ENCODE measurements around the gene HOXB3. TPM values are rescaled to one million over a fixed set of nuclear protein-coding genes. Genes with fewer than 3 reads are reported as not detected.

Gene HOXB3
- polyA plus RNA-seq, 1 donor from 2014 or later, result not detected

DNA sequence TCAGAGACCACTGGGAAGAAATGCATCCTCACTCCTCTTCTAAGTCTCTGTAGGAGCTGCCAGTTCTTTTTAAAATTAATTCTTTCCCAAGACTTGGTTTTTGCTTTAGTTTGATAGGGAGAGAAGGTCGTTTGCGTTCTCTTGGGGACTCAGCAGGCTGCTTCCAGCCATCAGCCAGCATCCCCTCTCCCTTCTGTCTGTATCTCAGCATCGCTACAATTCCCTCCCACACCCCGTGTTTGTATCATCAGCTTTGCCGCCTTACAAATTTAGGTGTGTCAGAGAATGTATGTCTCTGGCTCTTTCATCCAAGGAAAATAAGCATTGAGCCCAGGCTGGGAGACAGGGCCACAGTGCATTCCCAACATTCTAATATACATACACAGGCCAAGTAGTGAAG is 9.3 kb upstream of the HOXB3 start:
- Histone ChIP-seq H3K36me3 (ENCODE audit: insufficient read depth, low read length) (no peaks in the 10 kb centered on the region), H4K20me1 (ENCODE audit: insufficient read depth) (no peaks in the 10 kb centered on the region), H2AFZ (ENCODE audit: low read depth, low read length) (no peak overlapping the region), H3K9me3 (ENCODE audit: low read length) (peaks cover 22% of the 10 kb centered on the region), H3K4me2 (ENCODE audit: low read length) (no peak overlapping the region), H3K9ac (ENCODE audit: low read length) (no peak overlapping the region), H3K27me3 (ENCODE audit: insufficient read depth, low read depth, low read length) (peaks cover 100% of the 10 kb centered on the region), H3K27ac (ENCODE audit: low read length) (no peak overlapping the region), H3K9me2 (ENCODE audit: insufficient read depth, low read length) (no peaks in the 10 kb centered on the region), H3K4me3 (ENCODE audit: low read length) (no peak overlapping the region), H3K79me2 (replicated peaks; ENCODE audit: insufficient read depth, low read length) (no peaks in the 10 kb centered on the region), H3F3A (ENCODE audit: insufficient read depth, low read length, poor library complexity, severe bottlenecking) (no peaks in the 10 kb centered on the region)
- TF ChIP-seq EP300 (conservative IDR thresholded peaks at IDR 0.05; ENCODE audit: poor library complexity, severe bottlenecking), result no peak
- TF ChIP-seq EZH2 (IDR thresholded peaks at IDR 0.05; ENCODE audit: borderline replicate concordance, insufficient read depth, low read length, poor library complexity, severe bottlenecking), result no peak
- TF ChIP-seq, protein P1, sequence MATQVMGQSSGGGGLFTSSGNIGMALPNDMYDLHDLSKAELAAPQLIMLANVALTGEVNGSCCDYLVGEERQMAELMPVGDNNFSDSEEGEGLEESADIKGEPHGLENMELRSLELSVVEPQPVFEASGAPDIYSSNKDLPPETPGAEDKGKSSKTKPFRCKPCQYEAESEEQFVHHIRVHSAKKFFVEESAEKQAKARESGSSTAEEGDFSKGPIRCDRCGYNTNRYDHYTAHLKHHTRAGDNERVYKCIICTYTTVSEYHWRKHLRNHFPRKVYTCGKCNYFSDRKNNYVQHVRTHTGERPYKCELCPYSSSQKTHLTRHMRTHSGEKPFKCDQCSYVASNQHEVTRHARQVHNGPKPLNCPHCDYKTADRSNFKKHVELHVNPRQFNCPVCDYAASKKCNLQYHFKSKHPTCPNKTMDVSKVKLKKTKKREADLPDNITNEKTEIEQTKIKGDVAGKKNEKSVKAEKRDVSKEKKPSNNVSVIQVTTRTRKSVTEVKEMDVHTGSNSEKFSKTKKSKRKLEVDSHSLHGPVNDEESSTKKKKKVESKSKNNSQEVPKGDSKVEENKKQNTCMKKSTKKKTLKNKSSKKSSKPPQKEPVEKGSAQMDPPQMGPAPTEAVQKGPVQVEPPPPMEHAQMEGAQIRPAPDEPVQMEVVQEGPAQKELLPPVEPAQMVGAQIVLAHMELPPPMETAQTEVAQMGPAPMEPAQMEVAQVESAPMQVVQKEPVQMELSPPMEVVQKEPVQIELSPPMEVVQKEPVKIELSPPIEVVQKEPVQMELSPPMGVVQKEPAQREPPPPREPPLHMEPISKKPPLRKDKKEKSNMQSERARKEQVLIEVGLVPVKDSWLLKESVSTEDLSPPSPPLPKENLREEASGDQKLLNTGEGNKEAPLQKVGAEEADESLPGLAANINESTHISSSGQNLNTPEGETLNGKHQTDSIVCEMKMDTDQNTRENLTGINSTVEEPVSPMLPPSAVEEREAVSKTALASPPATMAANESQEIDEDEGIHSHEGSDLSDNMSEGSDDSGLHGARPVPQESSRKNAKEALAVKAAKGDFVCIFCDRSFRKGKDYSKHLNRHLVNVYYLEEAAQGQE (IDR thresholded peaks at IDR 0.05; ENCODE audit: borderline replicate concordance), result no peak
- TF ChIP-seq TAF1 (IDR thresholded peaks at IDR 0.05; ENCODE audit: low read depth), result no peak
- TF ChIP-seq, protein P2, sequence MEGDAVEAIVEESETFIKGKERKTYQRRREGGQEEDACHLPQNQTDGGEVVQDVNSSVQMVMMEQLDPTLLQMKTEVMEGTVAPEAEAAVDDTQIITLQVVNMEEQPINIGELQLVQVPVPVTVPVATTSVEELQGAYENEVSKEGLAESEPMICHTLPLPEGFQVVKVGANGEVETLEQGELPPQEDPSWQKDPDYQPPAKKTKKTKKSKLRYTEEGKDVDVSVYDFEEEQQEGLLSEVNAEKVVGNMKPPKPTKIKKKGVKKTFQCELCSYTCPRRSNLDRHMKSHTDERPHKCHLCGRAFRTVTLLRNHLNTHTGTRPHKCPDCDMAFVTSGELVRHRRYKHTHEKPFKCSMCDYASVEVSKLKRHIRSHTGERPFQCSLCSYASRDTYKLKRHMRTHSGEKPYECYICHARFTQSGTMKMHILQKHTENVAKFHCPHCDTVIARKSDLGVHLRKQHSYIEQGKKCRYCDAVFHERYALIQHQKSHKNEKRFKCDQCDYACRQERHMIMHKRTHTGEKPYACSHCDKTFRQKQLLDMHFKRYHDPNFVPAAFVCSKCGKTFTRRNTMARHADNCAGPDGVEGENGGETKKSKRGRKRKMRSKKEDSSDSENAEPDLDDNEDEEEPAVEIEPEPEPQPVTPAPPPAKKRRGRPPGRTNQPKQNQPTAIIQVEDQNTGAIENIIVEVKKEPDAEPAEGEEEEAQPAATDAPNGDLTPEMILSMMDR (IDR thresholded peaks at IDR 0.05; ENCODE audit: poor library complexity, severe bottlenecking), result no peak
- no peak for TF ChIP-seq SMC3 (conservative IDR thresholded peaks at IDR 0.05; ENCODE audit: poor library complexity)
- no peak for TF ChIP-seq MXI1 (conservative IDR thresholded peaks at IDR 0.05; ENCODE audit: poor library complexity, severe bottlenecking)
- no peak for TF ChIP-seq RAD21 (conservative IDR thresholded peaks at IDR 0.05)
- TF ChIP-seq POLR2AphosphoS5 (IDR thresholded peaks at IDR 0.05), result no peak

DNA sequence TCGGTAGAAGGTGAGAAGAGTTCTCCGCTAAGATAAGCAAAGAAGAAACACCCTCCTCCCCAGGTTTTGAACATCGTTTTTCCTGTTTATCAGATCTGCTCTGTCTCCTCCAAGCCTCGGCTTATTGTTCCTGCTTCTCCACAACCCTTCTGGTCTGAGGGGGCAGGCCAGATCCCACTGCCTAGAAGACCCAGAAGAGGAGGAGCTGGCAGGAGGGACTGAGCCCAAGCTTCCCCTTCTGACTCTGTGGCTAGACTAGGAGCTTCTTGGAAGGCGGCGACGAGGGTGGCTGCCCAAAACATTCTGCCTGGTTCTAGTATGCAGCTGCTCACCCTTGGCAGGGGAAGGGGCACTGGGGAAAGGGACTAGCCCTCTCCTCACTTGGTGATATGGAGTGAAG is 8.7 kb upstream of the HOXB3 start:
- H3K9me3 ChIP-seq (ENCODE audit: low read length), result peaks cover 18% of the 10 kb centered on the region
- no peaks in the 10 kb centered on the region for H3F3A ChIP-seq (ENCODE audit: insufficient read depth, low read length, poor library complexity, severe bottlenecking)
- no peaks in the 10 kb centered on the region for H3K79me2 ChIP-seq (replicated peaks; ENCODE audit: insufficient read depth, low read length)
- H2AFZ ChIP-seq (ENCODE audit: low read depth, low read length), result no peak overlapping the region
- H3K27me3 ChIP-seq (ENCODE audit: insufficient read depth, low read depth, low read length), result peaks cover 100% of the 10 kb centered on the region
- no peaks in the 10 kb centered on the region for H4K20me1 ChIP-seq (ENCODE audit: insufficient read depth)
- H3K9ac ChIP-seq (ENCODE audit: low read length), result no peak overlapping the region
- H3K4me3 ChIP-seq (ENCODE audit: low read length), result no peak overlapping the region
- H3K27ac ChIP-seq (ENCODE audit: low read length), result no peak overlapping the region
- no peak for TF ChIP-seq EP300 (conservative IDR thresholded peaks at IDR 0.05; ENCODE audit: poor library complexity, severe bottlenecking)
- TF ChIP-seq EZH2 (IDR thresholded peaks at IDR 0.05; ENCODE audit: borderline replicate concordance, insufficient read depth, low read length, poor library complexity, severe bottlenecking), result no peak
- no peak for TF ChIP-seq RAD21 (conservative IDR thresholded peaks at IDR 0.05)
- TF ChIP-seq SMC3 (conservative IDR thresholded peaks at IDR 0.05; ENCODE audit: poor library complexity), result no peak
- no peak for TF ChIP-seq TAF1 (IDR thresholded peaks at IDR 0.05; ENCODE audit: low read depth)
- TF ChIP-seq POLR2AphosphoS5 (IDR thresholded peaks at IDR 0.05), result no peak
- TF ChIP-seq, protein P1 (IDR thresholded peaks at IDR 0.05; ENCODE audit: borderline replicate concordance), result no peak
- TF ChIP-seq MXI1 (conservative IDR thresholded peaks at IDR 0.05; ENCODE audit: poor library complexity, severe bottlenecking), result no peak
- TF ChIP-seq, protein P2 (IDR thresholded peaks at IDR 0.05; ENCODE audit: poor library complexity, severe bottlenecking), result no peak
- H3K9me2 ChIP-seq (ENCODE audit: insufficient read depth, low read length), result no peaks in the 10 kb centered on the region
- H3K4me2 ChIP-seq (ENCODE audit: low read length), result no peak overlapping the region
- no peaks in the 10 kb centered on the region for H3K36me3 ChIP-seq (ENCODE audit: insufficient read depth, low read length)

Measured in neural cell (in vitro differentiated cells).